ENCODE data around the gene GNLY. TPM values are rescaled to one million over a fixed set of nuclear protein-coding genes. Genes with fewer than 3 reads are reported as not detected.
"Not testable (repeated sequence)": the region's sequence is repeated elsewhere in the genome, so short reads cannot be mapped to it uniquely, and the experiment has no call there.

The GNLY gene
- total RNA-seq, 1 donor from 2014 or later: 0.65 TPM

DNA sequence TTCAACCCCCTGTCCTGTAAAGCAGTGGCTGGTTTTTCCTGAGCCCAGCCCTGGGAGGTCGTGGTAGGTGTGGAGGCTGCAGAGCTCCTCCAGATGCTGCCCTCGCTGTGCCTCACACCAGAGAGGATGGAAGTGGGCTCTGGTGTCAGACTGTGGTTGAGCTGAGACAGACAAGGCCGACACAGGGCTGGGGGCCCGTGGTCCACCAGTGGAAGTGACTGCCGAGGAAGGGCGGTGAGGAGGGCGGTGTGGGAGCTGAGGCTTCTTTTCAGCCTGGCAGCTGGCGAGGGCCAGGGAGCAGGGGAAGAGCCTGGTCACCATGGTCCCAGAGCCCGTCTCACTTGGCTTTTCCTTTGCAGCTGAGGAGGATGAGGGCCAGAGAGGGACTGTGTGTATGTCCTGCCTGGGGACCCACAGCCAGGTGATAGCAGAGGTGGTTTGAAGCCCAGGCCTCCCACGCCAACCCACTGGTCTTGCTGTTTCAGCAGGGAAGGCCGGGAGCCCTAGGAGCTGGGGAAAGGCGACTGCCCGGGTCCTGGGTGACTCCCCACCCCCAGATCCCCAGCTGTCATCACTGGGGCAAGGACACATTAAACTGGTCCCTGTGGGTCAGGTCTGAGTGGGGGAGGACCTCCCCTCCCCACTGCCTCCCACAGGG is 34.7 kb upstream of the GNLY start:
- H3K27me3 ChIP-seq: no peaks in the 10 kb centered on the region
- H3F3A ChIP-seq (ENCODE audit: low read depth): no peaks in the 10 kb centered on the region
- no peaks in the 10 kb centered on the region for H4K20me1 ChIP-seq (ENCODE audit: low read depth)
- no peaks in the 10 kb centered on the region for H3K4me1 ChIP-seq
- peaks cover 6% of the 10 kb centered on the region for H3K36me3 Mint-ChIP-seq
- no peak overlapping the region for H3K27ac ChIP-seq
- H3K4me2 ChIP-seq: no peak overlapping the region
- H3K9ac ChIP-seq: no peak overlapping the region
- H3K9me3 ChIP-seq (ENCODE audit: low read depth): no peaks in the 10 kb centered on the region
- no peak for DNase-seq (ENCODE audit: low spot score)
- no peak overlapping the region for H3K4me3 ChIP-seq
- peaks cover 2% of the 10 kb centered on the region for H3K27me3 Mint-ChIP-seq (ENCODE audit: insufficient read depth, low read depth)
- no peak overlapping the region for H3K27ac Mint-ChIP-seq
- H3K36me3 ChIP-seq: no peaks in the 10 kb centered on the region
- no peak overlapping the region for H2AFZ ChIP-seq (replicated peaks)
- TF ChIP-seq EZH2 (IDR thresholded peaks at IDR 0.05) (no peak), EZH2phosphoT487 (IDR thresholded peaks at IDR 0.05) (no peak)
- TF ChIP-seq, protein P1, sequence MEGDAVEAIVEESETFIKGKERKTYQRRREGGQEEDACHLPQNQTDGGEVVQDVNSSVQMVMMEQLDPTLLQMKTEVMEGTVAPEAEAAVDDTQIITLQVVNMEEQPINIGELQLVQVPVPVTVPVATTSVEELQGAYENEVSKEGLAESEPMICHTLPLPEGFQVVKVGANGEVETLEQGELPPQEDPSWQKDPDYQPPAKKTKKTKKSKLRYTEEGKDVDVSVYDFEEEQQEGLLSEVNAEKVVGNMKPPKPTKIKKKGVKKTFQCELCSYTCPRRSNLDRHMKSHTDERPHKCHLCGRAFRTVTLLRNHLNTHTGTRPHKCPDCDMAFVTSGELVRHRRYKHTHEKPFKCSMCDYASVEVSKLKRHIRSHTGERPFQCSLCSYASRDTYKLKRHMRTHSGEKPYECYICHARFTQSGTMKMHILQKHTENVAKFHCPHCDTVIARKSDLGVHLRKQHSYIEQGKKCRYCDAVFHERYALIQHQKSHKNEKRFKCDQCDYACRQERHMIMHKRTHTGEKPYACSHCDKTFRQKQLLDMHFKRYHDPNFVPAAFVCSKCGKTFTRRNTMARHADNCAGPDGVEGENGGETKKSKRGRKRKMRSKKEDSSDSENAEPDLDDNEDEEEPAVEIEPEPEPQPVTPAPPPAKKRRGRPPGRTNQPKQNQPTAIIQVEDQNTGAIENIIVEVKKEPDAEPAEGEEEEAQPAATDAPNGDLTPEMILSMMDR (IDR thresholded peaks at IDR 0.05): no peak
- no peaks in the 10 kb centered on the region for H3K9me3 Mint-ChIP-seq
- no peaks in the 10 kb centered on the region for H3K4me1 Mint-ChIP-seq
- H3K4me3 Mint-ChIP-seq: no peak overlapping the region
- no peaks in the 10 kb centered on the region for H3K79me2 ChIP-seq (ENCODE audit: low read depth)

DNA sequence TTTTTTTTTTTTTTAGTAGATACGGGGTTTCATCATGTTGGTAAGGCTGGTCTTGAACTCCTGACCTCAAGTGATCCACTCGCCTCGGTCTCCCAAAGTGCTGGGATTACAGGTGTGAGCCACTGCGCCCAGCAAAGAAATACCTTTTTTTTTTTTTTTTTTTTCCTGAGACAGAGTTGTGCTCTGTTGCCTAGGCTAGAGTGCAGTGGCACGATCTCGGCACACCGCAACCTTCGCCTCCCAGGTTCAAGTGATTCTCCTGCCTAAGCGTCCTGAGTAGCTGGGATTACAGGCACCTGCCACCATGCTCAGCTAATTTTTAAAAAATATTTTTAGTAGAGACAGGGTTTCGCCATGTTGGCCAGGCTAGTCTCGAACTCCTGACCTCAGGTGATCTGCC is 33.9 kb upstream of the GNLY start:
- H4K20me1 ChIP-seq (ENCODE audit: low read depth); H3K27ac ChIP-seq; H3K36me3 Mint-ChIP-seq; H3F3A ChIP-seq (ENCODE audit: low read depth); H3K4me2 ChIP-seq; H3K9ac ChIP-seq; H3K4me3 Mint-ChIP-seq; H3K4me1 Mint-ChIP-seq; H3K27me3 ChIP-seq; H3K27me3 Mint-ChIP-seq (ENCODE audit: insufficient read depth, low read depth); H3K27ac Mint-ChIP-seq; H3K9me3 ChIP-seq (ENCODE audit: low read depth); H3K9me3 Mint-ChIP-seq; H3K36me3 ChIP-seq; H3K4me3 ChIP-seq; DNase-seq (ENCODE audit: low spot score); H2AFZ ChIP-seq (replicated peaks); H3K4me1 ChIP-seq; H3K79me2 ChIP-seq (ENCODE audit: low read depth): not testable (repeated sequence)

DNA sequence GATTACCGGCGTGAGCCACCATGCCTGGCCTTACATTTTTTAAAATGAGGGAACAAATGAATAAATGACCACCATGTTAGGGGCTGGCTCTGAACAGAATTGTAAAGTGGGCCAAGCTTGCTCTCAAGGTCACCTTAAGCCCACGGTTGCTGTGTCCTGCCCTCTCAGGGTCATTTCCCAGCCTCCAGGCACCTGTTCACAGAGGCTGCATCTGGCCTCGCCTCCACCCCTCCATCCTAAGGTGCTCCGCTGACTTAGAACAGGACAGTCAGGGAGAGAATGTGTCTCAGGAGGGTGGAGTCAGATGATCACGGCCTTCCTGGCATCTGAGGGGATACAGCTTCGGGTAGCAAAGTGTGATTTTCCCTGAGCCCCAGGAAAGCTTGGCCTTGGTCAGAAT is 33.4 kb upstream of the GNLY start:
- peaks cover 2% of the 10 kb centered on the region for H3K27me3 Mint-ChIP-seq (ENCODE audit: insufficient read depth, low read depth)
- no peak overlapping the region for H3K4me3 Mint-ChIP-seq
- H3K27ac Mint-ChIP-seq: no peak overlapping the region
- H3K9me3 ChIP-seq (ENCODE audit: low read depth): no peaks in the 10 kb centered on the region
- H3K4me3 ChIP-seq: no peak overlapping the region
- no peak overlapping the region for H3K4me2 ChIP-seq
- peaks cover 4% of the 10 kb centered on the region for H3K36me3 Mint-ChIP-seq
- no peak overlapping the region for H3K27ac ChIP-seq
- no peak for TF ChIP-seq EZH2 (IDR thresholded peaks at IDR 0.05)
- TF ChIP-seq, protein P1 (IDR thresholded peaks at IDR 0.05): no peak
- no peak for TF ChIP-seq EZH2phosphoT487 (IDR thresholded peaks at IDR 0.05)
- H3K79me2 ChIP-seq (ENCODE audit: low read depth): no peaks in the 10 kb centered on the region
- H3K36me3 ChIP-seq: no peaks in the 10 kb centered on the region
- H3K9me3 Mint-ChIP-seq: no peaks in the 10 kb centered on the region
- DNase-seq (ENCODE audit: low spot score): no peak
- H3K9ac ChIP-seq: no peak overlapping the region
- H2AFZ ChIP-seq (replicated peaks): no peak overlapping the region
- no peaks in the 10 kb centered on the region for H4K20me1 ChIP-seq (ENCODE audit: low read depth)
- H3K4me1 Mint-ChIP-seq: no peaks in the 10 kb centered on the region
- no peaks in the 10 kb centered on the region for H3K4me1 ChIP-seq
- no peaks in the 10 kb centered on the region for H3K27me3 ChIP-seq
- H3F3A ChIP-seq (ENCODE audit: low read depth): no peaks in the 10 kb centered on the region

DNA sequence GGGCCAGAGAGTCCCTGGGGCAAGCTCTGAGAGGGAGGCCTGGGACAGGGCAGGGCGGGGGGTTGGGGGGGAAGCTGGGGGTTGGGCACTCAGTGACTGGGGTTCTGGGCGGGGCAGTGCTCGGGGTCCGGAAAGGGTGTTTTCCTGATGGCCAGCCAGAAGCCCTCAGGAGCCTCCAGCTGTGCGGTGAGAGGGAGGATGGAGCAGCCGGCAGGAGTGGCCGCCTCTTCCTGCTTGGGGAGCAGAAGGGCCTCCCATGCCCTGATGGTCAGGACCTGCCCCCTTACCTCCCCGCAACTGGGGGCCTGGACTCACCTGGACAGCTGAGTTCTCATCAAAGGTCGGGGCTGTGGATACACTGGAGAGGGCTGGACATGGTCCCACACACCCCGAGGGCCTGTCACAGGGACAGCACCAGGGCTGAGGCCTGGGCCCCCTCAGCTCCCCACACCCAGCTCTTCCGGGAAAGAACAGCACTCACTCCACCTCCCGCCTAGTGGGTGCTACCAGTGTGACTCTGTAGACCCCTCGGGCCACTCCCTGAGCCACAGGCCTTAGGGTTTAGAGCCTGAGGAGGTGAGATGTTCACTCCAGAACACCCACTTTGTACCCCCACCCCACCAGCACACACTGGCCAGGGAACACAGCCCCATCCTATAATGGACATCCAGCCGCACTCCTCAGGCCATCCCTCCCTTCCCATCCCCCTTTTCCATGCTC is 32.9 kb upstream of the GNLY start:
- Histone ChIP-seq H3K36me3 (no peaks in the 10 kb centered on the region), H3F3A (ENCODE audit: low read depth) (no peaks in the 10 kb centered on the region), H3K4me2 (no peak overlapping the region), H3K9me3 (ENCODE audit: low read depth) (no peaks in the 10 kb centered on the region), H3K4me3 (no peak overlapping the region), H3K4me1 (no peaks in the 10 kb centered on the region), H2AFZ (replicated peaks) (no peak overlapping the region), H3K27me3 (no peaks in the 10 kb centered on the region), H3K27ac (no peak overlapping the region), H3K79me2 (ENCODE audit: low read depth) (no peaks in the 10 kb centered on the region), H4K20me1 (ENCODE audit: low read depth) (no peaks in the 10 kb centered on the region), H3K9ac (no peak overlapping the region)
- H3K4me3 Mint-ChIP-seq: no peak overlapping the region
- no peak overlapping the region for H3K27ac Mint-ChIP-seq
- peaks cover 8% of the 10 kb centered on the region for H3K27me3 Mint-ChIP-seq (ENCODE audit: insufficient read depth, low read depth)
- peaks cover 4% of the 10 kb centered on the region for H3K36me3 Mint-ChIP-seq
- no peaks in the 10 kb centered on the region for H3K4me1 Mint-ChIP-seq
- TF ChIP-seq EZH2phosphoT487 (IDR thresholded peaks at IDR 0.05): no peak
- TF ChIP-seq, protein P1 (IDR thresholded peaks at IDR 0.05): no peak
- no peak for TF ChIP-seq EZH2 (IDR thresholded peaks at IDR 0.05)
- DNase-seq (ENCODE audit: low spot score): no peak
- H3K9me3 Mint-ChIP-seq: no peaks in the 10 kb centered on the region
